ENCODE data around the gene RANBP6. TPM values are rescaled to one million over a fixed set of nuclear protein-coding genes. Genes with fewer than 3 reads are reported as not detected.

RANBP6 gene
- total RNA-seq, 1 donor from 2014 or later: 25.3 TPM

DNA sequence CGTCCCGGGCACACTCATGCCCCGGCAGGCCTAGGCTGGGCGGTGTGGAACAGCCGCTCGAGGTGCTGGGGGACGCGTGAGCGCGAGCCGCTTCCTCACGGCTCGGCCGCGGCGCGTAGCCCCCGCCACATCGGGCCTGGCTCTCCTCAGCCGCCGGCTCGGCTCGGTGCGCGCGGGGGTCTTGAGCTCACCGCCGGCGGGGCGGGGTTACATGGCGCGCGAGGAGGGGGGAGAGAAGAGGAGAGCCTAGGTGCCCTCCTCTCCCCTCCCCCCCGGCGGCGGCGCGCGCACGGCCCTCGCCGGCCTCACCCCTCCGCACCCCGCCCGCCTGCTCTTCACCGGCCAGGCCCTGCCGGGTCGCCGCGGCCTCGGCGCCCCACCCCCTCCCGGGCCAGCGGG is 7.7 kb downstream of the RANBP6 start:
- no peak for DNase-seq (ENCODE audit: extremely low read depth, low read depth, low spot score)

DNA sequence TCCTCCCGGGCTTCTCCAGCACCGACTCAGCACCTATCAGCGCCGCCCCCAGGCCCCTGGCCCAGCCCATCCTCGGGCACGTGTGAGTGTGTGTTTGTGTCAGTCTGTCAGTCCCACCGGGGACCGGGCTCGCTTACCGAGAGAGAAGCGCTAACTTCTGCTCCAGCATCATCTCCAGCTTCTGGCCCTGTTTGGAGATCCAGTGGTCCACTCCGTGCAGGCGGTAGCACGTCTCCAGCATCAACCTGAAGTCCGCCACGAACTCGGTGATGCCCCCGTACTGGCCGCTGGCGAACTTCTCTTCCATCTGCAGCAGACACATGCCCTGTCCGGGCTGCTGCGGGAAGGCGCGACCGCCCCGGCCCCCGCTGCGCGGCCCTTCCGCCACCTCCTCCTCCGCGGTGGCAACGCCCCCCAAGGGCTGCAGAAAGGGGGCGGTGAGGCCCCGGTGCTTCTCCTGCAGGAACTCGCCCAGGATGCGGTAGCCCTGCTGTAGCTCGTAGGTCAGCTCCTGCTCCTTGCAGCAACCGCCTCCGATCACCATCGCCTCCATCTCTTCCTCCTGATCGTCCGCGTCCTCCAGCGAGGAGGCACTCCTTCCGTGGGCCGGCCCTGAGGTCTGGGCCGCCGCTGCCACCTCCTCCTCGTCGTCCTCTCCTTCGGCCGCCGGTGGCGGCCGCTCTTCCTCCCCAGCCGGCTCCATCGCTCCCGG is 8.2 kb downstream of the RANBP6 start:
- no peak for DNase-seq (ENCODE audit: extremely low read depth, low read depth, low spot score)

DNA sequence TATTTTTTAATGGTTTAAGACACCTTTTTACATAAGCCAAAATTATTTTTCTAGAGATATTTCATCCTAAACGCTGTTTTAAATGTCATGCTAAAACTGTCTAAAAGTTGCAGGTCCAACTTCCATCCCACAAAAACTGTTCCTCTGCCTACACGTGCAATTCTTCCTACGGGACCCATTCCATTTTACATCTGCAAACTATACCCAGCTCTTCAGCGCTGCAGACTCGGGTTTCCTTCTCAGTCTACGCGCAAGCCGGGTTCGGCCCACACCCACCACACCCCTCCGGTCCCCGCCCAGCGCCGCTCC is 8.7 kb downstream of the RANBP6 start:
- no peak for DNase-seq (ENCODE audit: extremely low read depth, low read depth, low spot score)

DNA sequence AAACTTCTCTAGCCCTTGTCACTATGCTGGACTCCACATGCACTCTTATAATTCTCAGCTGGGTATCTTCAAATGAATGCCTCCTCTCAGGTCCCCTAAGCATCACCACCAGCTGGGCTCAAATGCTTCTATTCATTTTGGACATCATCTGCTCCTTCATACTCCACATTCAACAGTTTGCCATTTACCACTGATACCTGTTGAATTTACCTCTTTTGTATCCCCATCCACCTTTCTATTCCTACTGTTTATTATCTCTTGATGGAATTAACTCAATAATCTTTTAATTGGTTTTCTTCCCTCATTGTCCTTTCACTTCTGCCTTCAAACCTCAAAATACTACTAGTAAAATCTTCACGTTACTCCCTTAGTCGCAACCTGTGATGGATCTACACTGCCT is 14.5 kb downstream of the RANBP6 start:
- DNase-seq (ENCODE audit: extremely low read depth, low read depth, low spot score): no peak

GRCh38 chr9:5999443-6000101 is 15.9 kb downstream of the RANBP6 start:
- no peak for DNase-seq (ENCODE audit: extremely low read depth, low read depth, low spot score)

- no peak for DNase-seq (ENCODE audit: extremely low read depth, low read depth, low spot score)
Measured at GRCh38 chr9:5994493-5994892, 20.9 kb downstream of the RANBP6 start.

DNA sequence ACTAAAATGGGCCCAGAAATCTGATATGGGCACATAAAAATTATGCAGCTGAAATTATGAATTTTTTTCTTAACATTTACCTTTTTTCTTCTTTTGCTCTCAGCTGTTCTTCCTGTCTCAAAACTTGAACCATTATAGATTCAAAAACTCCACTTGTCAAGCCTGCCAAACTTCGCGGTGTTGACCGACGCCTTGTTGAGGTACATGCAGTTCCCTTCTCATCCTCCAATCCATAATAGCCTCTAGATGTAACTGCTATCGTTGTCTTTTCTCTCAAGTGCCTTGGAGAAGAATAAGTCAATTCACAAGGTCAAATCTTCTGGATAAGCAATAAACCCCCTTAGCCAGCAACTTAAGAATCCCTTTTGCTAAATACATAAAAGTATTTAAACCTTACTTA is 27.2 kb downstream of the RANBP6 start:
- no peak for DNase-seq (ENCODE audit: extremely low read depth, low read depth, low spot score)

- no peak for DNase-seq (ENCODE audit: extremely low read depth, low read depth, low spot score)
Measured at GRCh38 chr9:5983042-5983441, 32.4 kb downstream of the RANBP6 start.

- no peak for DNase-seq (ENCODE audit: extremely low read depth, low read depth, low spot score)
Measured at GRCh38 chr9:5982317-5982716, 33.1 kb downstream of the RANBP6 start.

DNA sequence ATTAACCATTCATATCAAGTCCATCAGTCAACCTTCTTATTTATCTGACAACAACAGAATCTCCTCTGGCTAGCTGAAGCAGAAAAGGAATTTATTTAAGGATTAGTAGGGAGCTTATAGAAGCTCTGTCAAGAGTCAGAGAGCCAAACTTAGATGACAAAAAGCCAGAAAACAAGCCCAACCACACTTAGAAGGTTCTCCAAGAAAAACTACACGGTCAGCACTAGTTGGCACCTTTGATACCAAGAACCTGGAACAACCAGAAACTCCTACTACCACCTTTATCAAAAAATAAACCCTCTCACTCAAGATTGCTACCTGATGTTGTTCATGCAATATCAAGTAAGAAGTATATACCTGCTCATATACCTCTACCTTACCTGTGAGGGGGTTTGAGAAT is 36.9 kb downstream of the RANBP6 start:
- no peak for DNase-seq (ENCODE audit: extremely low read depth, low read depth, low spot score)

DNA sequence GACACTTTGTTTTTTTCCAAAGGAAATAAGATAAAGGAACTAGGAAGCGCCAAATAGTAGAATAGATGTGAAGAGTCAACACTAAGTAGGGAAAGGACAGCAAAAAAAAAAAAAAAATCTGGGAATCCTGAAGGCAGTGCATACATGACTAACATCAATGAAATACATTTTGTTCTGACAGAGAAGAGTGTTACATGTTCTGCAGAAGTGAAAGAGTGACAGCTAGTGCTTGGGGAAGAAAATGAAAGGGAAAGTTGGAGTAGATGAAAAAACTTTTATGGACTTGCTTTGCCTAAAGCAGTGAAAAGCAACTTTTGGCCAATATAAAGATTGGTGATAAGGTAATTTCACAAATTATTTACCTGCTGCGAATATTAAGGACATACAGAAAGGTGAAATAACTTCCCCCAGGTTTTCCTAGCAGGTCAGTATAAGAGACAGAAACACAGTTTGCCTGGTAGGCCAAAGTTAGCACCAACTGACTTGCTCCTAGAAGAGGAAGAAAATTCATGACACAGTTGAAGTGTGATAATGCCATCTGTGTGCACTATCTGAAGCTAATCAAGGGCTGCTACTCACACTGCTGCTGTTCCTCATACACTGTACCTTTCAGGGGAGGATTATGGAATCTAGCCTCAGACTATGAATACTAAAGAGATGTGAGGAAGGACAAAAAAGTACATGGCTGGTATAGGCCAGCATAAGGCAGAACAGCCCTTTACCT is 38.6 kb downstream of the RANBP6 start:
- DNase-seq (ENCODE audit: extremely low read depth, low read depth, low spot score): no peak

DNA sequence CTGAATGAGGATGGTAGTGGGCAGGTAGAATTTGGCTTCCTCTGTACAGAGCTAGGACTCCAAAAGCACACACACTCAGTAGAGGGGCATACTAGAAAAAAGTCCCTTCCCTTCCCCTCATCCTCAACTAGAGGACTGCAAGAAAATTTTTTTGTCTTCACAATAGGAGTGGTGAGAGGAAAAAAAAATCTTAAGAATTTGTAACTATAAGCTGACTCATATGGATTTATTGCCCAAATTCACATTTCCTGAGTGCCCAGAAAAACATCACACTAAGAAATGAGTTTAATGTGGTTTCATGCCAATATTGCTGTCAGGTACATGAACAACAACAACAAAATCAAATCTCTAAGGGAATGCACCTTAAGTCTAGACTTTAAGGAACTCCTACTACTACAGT is 43.7 kb downstream of the RANBP6 start:
- no peak for DNase-seq (ENCODE audit: extremely low read depth, low read depth, low spot score)

Other genes starting within 250 kb of the RANBP6 start
- 39.1 and 43.8 TPM in 2 replicates for gene ERMP1, start 182.5 kb downstream of the RANBP6 start, total RNA-seq
- gene MLANA, start 124.7 kb downstream of the RANBP6 start, total RNA-seq: not detected in 2 replicates
- gene IL33, start 200.2 kb upstream of the RANBP6 start, total RNA-seq: 0.19 and 4.5 TPM in 2 replicates

Data from glomerular endothelial cell (primary cell).